ENCODE measurements around the gene LPA.

- TF ChIP-seq CTCF (IDR thresholded peaks at IDR 0.05) (no peak), POLR2A (IDR thresholded peaks at IDR 0.05) (no peak)
Measured at GRCh38 chr6:160586374-160586773, 77.7 kb downstream of the LPA start.

All from testis (tissue), 2 donors.